ENCODE results near the gene POMT1.

POMT1 gene

DNA sequence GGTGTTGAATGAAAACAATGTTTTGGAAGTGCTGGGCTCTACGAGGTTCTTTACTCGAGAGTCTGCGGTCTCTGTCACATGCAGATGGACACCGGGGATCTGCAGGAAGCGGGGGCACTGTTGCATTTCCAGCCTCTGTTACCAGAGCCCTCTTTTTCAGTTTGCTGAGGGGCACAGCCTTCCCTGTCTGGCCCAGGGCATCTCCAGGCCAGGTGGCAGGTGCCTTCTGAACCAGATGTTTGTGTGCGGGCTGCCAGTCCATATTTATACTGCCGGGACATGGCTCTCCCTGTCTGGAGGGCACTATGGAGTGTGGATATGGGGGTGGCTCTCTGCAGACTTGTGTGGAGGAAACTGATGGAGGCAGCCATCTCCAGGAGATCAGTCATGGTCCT, 18.7 kb upstream of the POMT1 start:
- TF ChIP-seq, protein P1, sequence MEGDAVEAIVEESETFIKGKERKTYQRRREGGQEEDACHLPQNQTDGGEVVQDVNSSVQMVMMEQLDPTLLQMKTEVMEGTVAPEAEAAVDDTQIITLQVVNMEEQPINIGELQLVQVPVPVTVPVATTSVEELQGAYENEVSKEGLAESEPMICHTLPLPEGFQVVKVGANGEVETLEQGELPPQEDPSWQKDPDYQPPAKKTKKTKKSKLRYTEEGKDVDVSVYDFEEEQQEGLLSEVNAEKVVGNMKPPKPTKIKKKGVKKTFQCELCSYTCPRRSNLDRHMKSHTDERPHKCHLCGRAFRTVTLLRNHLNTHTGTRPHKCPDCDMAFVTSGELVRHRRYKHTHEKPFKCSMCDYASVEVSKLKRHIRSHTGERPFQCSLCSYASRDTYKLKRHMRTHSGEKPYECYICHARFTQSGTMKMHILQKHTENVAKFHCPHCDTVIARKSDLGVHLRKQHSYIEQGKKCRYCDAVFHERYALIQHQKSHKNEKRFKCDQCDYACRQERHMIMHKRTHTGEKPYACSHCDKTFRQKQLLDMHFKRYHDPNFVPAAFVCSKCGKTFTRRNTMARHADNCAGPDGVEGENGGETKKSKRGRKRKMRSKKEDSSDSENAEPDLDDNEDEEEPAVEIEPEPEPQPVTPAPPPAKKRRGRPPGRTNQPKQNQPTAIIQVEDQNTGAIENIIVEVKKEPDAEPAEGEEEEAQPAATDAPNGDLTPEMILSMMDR (IDR thresholded peaks at IDR 0.05; ENCODE audit: low read length): no peak
- no peak for TF ChIP-seq EZH2 (IDR thresholded peaks at IDR 0.05; ENCODE audit: borderline replicate concordance, low read length)
- no peak overlapping the region for H3K4me3 ChIP-seq (ENCODE audit: low read depth, low read length, poor library complexity, severe bottlenecking)
- no peaks in the 10 kb centered on the region for H3K27me3 ChIP-seq (ENCODE audit: insufficient read depth, low read length)
- H3K9ac ChIP-seq (ENCODE audit: low read length): no peak overlapping the region
- H3K4me2 ChIP-seq (ENCODE audit: low read length): no peak overlapping the region
- H3K9me3 ChIP-seq (ENCODE audit: low read length): no peaks in the 10 kb centered on the region
- H3F3A ChIP-seq (ENCODE audit: insufficient read depth, low read length): no peaks in the 10 kb centered on the region
- H2AFZ ChIP-seq (ENCODE audit: low read length): no peak overlapping the region
- H3K4me1 ChIP-seq (ENCODE audit: insufficient read depth, low read length, severe bottlenecking): no peaks in the 10 kb centered on the region
- no peaks in the 10 kb centered on the region for H3K79me2 ChIP-seq (ENCODE audit: insufficient read depth, low read length)
- H4K20me1 ChIP-seq (ENCODE audit: insufficient read depth, low read length): no peaks in the 10 kb centered on the region
- no peaks in the 10 kb centered on the region for H3K9me2 ChIP-seq (ENCODE audit: low read depth, low read length)
- no peak overlapping the region for H3K27ac ChIP-seq (ENCODE audit: low read depth, low read length, poor library complexity, severe bottlenecking)
- peaks cover 96% of the 10 kb centered on the region for H3K36me3 ChIP-seq (ENCODE audit: insufficient read depth, low read length)

- H3K27ac ChIP-seq (ENCODE audit: low read depth, low read length, poor library complexity, severe bottlenecking): no peak overlapping the region
- TF ChIP-seq EZH2 (IDR thresholded peaks at IDR 0.05; ENCODE audit: borderline replicate concordance, low read length): no peak
- TF ChIP-seq, protein P1 (IDR thresholded peaks at IDR 0.05; ENCODE audit: low read length): no peak
- no peaks in the 10 kb centered on the region for H4K20me1 ChIP-seq (ENCODE audit: insufficient read depth, low read length)
Observed at GRCh38 chr9:131484560-131485185, 18.0 kb upstream of the POMT1 start.

DNA sequence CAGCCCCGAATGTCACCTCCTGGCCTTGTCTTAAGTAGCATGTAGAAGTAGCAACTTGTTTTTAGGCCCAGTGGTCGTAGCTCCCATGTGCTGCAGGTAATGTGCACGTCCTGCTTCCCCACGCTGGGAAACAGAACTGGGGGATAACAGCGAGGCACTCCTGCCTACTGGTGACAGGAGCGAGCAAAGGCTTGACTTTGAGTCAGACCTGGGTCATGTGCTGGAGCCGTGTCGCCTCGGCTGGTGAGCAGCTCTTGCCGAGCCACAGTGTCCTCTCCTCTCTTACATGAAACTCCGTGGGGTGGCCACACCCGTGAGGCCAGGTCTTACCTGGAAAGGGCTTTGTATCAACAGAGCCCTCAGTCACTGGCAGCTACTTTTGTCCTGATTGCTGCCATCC, 17.5 kb upstream of the POMT1 start:
- H3F3A ChIP-seq (ENCODE audit: insufficient read depth, low read length): no peaks in the 10 kb centered on the region
- no peak overlapping the region for H3K4me3 ChIP-seq (ENCODE audit: low read depth, low read length, poor library complexity, severe bottlenecking)
- H3K79me2 ChIP-seq (ENCODE audit: insufficient read depth, low read length): no peaks in the 10 kb centered on the region
- H3K4me2 ChIP-seq (ENCODE audit: low read length): no peak overlapping the region
- no peak overlapping the region for H3K9ac ChIP-seq (ENCODE audit: low read length)
- peaks cover 96% of the 10 kb centered on the region for H3K36me3 ChIP-seq (ENCODE audit: insufficient read depth, low read length)
- no peaks in the 10 kb centered on the region for H3K9me3 ChIP-seq (ENCODE audit: low read length)
- no peaks in the 10 kb centered on the region for H4K20me1 ChIP-seq (ENCODE audit: insufficient read depth, low read length)
- H3K27me3 ChIP-seq (ENCODE audit: insufficient read depth, low read length): no peaks in the 10 kb centered on the region
- H3K9me2 ChIP-seq (ENCODE audit: low read depth, low read length): no peaks in the 10 kb centered on the region
- H3K27ac ChIP-seq (ENCODE audit: low read depth, low read length, poor library complexity, severe bottlenecking): no peak overlapping the region
- H3K4me1 ChIP-seq (ENCODE audit: insufficient read depth, low read length, severe bottlenecking): no peaks in the 10 kb centered on the region
- no peak overlapping the region for H2AFZ ChIP-seq (ENCODE audit: low read length)
- TF ChIP-seq, protein P1 (IDR thresholded peaks at IDR 0.05; ENCODE audit: low read length): no peak
- TF ChIP-seq EZH2 (IDR thresholded peaks at IDR 0.05; ENCODE audit: borderline replicate concordance, low read length): no peak

More at GRCh38 chr9:131484560-131485185, 18.0 kb upstream of the POMT1 start:
- Histone ChIP-seq H3F3A (ENCODE audit: insufficient read depth, low read length) (no peaks in the 10 kb centered on the region), H3K4me1 (ENCODE audit: insufficient read depth, low read length, severe bottlenecking) (no peaks in the 10 kb centered on the region), H3K36me3 (ENCODE audit: insufficient read depth, low read length) (peaks cover 96% of the 10 kb centered on the region), H3K9ac (ENCODE audit: low read length) (no peak overlapping the region), H3K79me2 (ENCODE audit: insufficient read depth, low read length) (no peaks in the 10 kb centered on the region), H3K9me3 (ENCODE audit: low read length) (no peaks in the 10 kb centered on the region), H3K4me3 (ENCODE audit: low read depth, low read length, poor library complexity, severe bottlenecking) (no peak overlapping the region), H3K27me3 (ENCODE audit: insufficient read depth, low read length) (no peaks in the 10 kb centered on the region), H3K9me2 (ENCODE audit: low read depth, low read length) (no peaks in the 10 kb centered on the region), H3K4me2 (ENCODE audit: low read length) (no peak overlapping the region), H2AFZ (ENCODE audit: low read length) (no peak overlapping the region)

Measured in OCI-LY1 (cell line).